Measurements from ENCODE around the gene FIZ1.
"Not testable (repeated sequence)": the region's sequence is repeated elsewhere in the genome, so short reads cannot be mapped to it uniquely, and the experiment has no call there.

FIZ1 gene

DNA sequence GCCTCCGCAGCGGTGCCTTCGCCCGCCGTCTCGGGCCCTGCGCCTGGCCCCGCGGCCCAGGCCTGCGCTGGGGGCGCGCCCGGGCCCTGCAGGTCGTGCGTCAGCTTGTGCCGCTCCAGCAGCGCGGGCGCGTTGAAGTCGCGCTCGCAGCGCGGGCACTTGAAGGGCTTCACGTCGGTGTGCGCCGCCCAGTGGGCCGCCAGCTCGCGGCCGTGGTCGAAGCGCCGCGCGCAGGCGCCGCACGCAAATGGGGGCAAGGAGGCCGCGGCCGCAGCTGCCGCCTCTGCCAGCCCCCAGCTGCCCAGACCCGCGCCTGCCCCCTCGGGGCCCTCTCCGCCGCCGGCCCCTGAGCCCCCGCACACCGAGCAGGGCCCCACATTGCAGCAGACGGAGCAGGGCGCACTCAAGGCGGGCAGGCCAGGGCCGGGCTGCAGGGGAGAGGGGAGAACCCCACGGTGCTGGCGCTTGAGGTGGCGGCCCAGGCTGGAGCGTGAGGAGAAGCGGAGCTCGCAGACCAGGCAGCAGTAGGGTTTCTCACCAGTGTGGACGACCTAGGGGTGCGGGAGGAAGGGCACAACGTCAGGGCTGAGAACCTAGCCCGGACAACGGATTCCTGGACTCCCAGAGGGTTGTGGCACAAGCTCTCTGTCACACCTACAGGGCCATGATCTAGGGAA, 6.1 kb downstream of the FIZ1 start:
- no peak for DNase-seq

- no peak for DNase-seq
Observed at GRCh38 chr19:55592391-55593090, 6.8 kb downstream of the FIZ1 start.

- DNase-seq = no peak
Observed at GRCh38 chr19:55591555-55591954, 7.8 kb downstream of the FIZ1 start.

GRCh38 chr19:55590617-55591016, 8.7 kb downstream of the FIZ1 start:
- peak; percentile 29 for DNase-seq

DNA sequence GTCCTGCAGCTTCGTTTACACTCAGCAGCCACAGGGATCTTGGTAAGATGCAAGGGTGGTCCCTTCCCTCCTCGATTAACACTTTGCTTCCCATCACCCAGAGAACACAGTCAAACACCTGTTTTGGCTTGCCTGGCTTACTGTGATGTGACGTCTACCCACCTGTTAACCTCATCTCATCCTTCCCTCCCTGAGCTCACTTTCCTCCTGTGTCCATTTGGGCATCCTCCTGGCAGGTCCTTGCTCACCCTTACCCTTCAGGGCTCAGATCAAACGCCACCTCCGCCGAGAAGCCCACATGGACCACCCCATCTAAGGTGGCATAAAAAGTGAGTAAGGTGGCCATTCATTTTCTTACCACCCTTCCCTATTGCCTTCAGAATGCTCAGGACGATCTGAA, 9.2 kb downstream of the FIZ1 start:
- no peak for DNase-seq

GRCh38 chr19:55588738-55589137, 10.6 kb downstream of the FIZ1 start:
- DNase-seq = no peak

DNA sequence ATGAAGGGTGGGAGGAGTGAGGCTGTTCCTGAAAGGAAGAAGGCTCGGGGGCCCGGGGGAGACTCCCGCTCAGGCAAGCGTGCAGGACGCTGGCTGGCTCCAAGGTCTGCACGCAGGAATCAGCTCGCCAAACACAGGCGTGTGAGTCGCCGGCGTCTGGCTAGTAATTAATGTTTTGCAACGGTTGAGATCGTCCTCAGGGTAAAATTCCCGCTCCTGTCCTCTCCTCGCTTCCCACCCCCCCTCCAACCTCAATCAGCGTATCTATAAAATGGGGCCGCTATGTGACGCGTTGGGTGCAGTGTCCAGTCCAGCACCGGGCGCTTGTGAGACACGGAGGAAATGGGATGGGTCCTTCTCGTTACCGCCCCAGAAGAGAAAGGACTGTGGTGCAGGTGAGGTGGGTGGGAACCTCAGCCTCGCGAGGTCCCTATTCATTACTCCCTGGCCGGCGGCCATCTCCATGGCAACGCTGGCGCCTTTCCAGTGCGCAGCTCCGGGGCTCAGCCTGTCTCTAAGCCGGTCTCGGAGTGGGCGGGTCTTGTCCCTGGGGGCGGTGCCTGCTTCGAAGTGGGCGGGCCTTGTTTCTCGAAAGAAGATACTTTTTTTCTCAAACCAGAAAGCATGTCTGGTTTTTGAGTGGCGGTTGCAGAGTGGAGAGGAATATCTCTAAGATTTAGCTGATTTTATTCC, 12.2 kb downstream of the FIZ1 start:
- peak; percentile 88 for DNase-seq

DNA sequence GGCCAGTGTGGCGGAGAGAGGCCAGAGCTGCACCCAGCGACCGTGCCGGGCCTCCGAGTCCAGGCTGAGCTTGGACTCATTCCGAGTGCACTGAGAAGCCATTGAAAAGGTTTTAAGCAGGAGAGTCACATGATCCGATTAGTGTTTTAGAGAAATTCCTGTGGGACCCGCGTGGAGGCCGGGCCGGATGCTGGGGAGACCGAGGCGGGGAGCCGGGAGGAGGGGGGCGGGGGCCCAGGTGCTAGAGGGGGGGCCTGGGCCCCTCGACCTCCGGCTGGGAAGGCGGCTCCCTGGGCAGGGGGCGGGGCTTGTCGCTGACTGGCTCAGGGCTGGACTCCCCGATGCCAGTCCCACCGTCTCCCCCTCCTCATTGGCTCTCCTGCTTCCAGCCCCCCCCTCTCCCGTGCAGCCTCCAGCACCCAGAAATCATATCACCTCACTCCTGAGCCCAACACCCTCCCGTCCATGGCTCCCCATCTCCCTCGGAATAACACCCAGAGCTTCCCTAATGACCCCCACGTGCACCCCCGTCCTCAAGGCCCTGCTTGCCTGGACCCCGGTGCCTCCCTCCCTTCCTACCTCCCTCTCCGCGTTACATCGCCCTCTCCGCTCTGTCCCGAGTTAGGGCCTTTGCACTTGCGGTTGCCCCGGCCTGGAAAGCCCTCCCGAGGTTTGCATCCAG, 13.5 kb downstream of the FIZ1 start:
- peak; percentile 24 for DNase-seq

DNA sequence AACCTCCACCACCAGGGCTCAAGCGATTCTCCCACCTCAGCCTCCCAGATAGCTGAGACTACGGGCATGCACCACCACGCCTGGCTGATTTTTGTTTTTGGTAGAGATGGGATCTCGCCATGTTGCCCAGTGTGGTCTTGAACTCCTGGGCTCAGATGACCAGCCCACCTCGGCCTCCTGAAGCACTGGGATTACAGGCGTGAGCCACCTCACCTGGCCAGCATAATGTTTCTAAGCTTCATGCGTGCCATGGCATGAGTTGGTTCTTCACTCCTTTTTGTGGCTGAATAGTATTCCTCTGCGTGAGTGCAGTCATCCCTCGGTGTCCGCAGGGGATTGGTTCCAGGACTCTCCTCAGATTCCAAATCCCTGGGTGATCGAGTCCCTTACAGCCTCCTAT, 14.4 kb downstream of the FIZ1 start:
- DNase-seq = no peak

DNA sequence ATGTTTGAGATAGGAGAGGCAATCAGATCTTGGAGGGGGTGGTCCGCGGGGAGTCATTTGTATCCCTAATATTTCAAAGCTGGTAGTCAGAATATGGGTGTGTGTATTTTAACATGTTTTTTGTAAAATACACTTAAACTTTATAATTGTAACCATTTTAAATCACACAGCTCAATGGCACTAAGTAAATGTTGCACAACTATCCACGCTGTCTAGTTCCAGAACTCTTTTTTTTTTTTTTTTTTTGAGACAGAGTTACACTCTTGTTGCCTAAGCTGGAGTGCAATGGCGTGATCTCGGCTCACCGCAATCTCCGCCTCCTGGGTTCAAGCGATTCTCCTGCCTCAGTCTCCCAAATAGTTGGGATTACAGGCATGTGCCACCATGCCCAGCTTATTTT, 15.4 kb downstream of the FIZ1 start:
- DNase-seq = not testable (repeated sequence)

DNA sequence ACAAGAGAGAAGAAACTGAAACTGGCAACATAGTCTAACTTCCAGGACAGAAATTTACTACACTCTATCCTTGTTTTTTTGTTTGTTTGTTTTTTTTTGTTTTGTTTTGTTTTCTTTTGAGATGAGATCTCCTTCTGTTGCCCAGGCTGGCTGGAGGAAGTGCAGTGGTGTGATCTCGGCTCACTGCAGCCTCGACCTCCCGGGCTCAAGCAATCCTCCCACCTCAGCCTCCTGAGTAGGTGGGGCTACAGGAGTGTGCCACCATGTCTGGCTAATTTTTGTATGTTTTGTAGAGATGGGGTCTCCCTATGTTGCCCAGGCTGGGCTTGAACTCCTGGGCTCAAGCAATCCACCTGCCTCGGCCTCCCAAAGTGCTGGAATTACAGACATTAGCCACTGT, 17.0 kb downstream of the FIZ1 start:
- not testable (repeated sequence) for DNase-seq

DNA sequence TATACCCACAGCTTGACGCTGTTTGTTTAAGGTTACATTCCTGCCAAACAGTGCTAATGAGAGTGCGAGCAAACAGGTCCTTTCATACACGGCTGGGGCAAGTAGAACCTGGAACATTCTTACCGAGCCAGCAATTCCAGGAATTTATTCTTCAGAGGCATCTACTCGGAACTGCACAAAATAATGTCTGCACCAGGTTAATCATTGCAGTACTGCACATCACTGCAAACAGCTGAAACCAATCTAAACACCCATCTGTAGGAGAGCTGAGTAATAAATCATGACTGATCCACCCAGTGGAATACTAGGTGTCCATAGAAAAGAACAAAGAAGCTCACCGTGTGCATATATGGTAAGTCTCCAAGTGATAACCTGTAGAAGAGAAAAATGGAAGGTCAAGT, 17.5 kb downstream of the FIZ1 start:
- DNase-seq = no peak

DNA sequence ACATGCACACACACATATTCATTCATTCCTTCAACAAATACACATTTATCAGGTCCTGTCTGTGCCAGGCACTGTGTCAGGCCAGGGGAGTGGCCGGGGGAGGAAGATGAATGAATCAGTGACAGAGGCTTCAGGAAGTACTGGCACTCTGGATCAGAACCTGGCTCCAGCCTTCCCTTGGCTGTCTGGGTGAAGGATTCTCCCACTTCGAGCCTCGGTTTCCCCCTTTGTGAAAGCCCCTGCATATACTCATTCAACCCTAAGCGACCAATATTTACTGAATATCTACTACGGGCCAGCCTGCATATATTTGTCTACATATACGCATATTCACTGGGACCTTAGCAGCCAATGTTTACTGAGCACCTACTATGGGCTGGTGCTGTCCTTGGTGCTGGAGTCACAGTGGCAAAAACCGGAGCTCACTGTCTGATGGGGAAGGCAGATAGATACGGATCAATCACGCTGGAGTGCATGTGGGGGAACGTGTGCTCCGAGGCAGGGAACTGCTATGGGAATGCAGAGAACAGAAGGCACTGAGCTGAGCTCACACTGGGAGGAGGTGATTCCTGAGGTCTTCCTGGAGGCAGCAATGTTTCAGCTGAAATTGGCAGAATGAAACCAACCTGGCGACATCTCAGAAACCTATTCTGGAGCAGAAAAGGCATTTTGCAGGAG, 18.0 kb downstream of the FIZ1 start:
- DNase-seq = peak; percentile 21

DNA sequence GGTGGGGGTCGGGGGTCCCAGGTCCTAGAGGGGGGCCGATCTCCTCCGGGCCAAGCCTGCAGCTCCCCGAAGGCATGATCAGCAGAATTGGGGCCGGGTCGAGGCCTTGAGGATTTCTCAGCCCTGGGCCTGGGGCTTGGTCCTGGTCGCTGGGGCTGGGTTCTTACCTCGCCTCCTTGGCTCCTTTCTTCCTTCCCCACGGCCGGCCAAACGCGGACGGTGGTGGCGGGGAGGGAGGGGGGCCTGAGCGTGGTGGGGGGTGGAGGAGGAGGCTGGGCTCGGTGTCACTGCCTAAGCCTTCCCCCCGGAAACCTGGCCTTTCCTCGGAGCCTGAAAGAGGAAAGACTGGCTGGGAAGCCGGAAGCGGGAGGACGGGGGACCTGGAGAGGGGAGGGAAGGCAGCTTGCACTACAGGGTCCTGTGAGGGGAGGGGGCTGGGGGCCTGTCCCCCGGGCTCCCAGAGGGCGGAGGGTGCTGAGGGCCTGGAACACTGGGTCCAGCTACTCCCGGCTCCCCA, 18.6 kb downstream of the FIZ1 start, which contains the start of gene ZNF579:
ZNF579 (minus strand) TSS at position 221 of the 517 bp plus-strand sequence. CDS start 1,209 bp downstream, outside the sequence.
- DNase-seq = peak; percentile 85

- no peak for DNase-seq
Observed at GRCh38 chr19:55579766-55580621, 19.3 kb downstream of the FIZ1 start.

- no peak for DNase-seq
Observed at GRCh38 chr19:55578761-55579747, 20.3 kb downstream of the FIZ1 start.

- no peak for DNase-seq
Observed at GRCh38 chr19:55578031-55578760, 21.1 kb downstream of the FIZ1 start.

- no peak for DNase-seq
Observed at GRCh38 chr19:55576746-55577145, 22.6 kb downstream of the FIZ1 start.

DNA sequence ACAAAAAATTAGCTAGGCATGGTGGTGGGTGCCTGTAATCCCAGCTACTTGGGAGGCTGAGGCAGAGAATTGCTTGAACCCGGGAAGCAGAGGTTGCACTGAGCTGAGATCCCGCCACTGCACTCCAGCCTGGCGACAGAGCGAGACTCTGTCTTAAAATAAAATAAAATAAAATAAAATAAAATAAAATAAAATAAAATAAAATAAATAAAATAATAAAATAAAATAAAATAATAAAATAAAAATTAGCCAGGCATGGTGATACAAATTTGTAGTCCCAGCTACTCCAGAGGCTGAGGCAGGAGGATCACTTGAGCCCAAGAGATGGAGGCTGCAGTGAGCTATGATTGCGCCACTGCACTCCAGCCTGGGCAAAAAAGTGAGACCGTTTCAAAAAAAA, 25.4 kb downstream of the FIZ1 start:
- not testable (repeated sequence) for DNase-seq
